ENCODE data around the gene CA11.

DNA sequence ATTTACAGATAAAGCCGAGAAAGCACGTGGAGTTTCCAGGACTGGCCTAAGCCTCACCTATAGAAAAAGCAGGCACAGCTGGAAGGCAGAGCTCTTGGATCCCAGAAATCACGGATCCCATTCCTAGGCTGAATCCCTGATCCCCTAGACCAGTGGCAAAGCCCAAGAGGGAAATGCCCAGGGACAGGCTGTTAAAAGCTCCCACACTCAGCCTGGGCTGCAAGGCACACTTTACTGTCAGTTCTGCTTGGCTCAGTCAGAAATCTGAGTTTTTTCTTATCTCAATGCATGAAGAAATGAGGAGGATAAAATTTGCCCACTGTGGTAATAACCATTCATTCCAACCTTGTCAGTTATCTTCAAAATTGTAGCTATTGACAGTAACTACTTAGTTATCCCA, 41.8 kb upstream of the CA11 start:
- TF ChIP-seq POLR2A (IDR thresholded peaks at IDR 0.05; ENCODE audit: control extremely low read depth in 1 of 2, low read depth in 2 of 2, low read length in 2 of 2) (no peak), TEAD4 (IDR thresholded peaks at IDR 0.05; ENCODE audit: low read depth, low read length) (no peak), BRCA1 (IDR thresholded peaks at IDR 0.05; ENCODE audit: low read depth, low read length) (no peak), POLR2AphosphoS5 (IDR thresholded peaks at IDR 0.05; ENCODE audit: low read depth, low read length) (no peak), SIX5 (IDR thresholded peaks at IDR 0.05; ENCODE audit: low read depth, low read length) (no peak), NRF1 (IDR thresholded peaks at IDR 0.05; ENCODE audit: low read depth, low read length) (no peak), TCF12 (IDR thresholded peaks at IDR 0.05; ENCODE audit: low read depth, low read length) (no peak), JUN (IDR thresholded peaks at IDR 0.05; ENCODE audit: low read depth, low read length) (no peak), JUND (IDR thresholded peaks at IDR 0.05; ENCODE audit: low read length) (no peak), CEBPB (IDR thresholded peaks at IDR 0.05; ENCODE audit: low read depth, low read length) (no peak), ZNF274 (IDR thresholded peaks at IDR 0.05; ENCODE audit: borderline replicate concordance, extremely low read depth, low read length) (no peak), FOSL1 (IDR thresholded peaks at IDR 0.05; ENCODE audit: insufficient read depth, low read depth, low read length) (no peak)
- TF ChIP-seq, protein P1, sequence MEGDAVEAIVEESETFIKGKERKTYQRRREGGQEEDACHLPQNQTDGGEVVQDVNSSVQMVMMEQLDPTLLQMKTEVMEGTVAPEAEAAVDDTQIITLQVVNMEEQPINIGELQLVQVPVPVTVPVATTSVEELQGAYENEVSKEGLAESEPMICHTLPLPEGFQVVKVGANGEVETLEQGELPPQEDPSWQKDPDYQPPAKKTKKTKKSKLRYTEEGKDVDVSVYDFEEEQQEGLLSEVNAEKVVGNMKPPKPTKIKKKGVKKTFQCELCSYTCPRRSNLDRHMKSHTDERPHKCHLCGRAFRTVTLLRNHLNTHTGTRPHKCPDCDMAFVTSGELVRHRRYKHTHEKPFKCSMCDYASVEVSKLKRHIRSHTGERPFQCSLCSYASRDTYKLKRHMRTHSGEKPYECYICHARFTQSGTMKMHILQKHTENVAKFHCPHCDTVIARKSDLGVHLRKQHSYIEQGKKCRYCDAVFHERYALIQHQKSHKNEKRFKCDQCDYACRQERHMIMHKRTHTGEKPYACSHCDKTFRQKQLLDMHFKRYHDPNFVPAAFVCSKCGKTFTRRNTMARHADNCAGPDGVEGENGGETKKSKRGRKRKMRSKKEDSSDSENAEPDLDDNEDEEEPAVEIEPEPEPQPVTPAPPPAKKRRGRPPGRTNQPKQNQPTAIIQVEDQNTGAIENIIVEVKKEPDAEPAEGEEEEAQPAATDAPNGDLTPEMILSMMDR (IDR thresholded peaks at IDR 0.05; ENCODE audit: control extremely low read depth in 1 of 3, insufficient read depth in 1 of 3, low read depth in 1 of 3, low read length in 3 of 3): no peak
- TF ChIP-seq, protein P2, sequence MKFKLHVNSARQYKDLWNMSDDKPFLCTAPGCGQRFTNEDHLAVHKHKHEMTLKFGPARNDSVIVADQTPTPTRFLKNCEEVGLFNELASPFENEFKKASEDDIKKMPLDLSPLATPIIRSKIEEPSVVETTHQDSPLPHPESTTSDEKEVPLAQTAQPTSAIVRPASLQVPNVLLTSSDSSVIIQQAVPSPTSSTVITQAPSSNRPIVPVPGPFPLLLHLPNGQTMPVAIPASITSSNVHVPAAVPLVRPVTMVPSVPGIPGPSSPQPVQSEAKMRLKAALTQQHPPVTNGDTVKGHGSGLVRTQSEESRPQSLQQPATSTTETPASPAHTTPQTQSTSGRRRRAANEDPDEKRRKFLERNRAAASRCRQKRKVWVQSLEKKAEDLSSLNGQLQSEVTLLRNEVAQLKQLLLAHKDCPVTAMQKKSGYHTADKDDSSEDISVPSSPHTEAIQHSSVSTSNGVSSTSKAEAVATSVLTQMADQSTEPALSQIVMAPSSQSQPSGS (IDR thresholded peaks at IDR 0.05; ENCODE audit: low read length): no peak

All from H1 (cell line).